GM23338 (cell line): Measurements from ENCODE around the gene CPNE4. TPM values are rescaled to one million over a fixed set of nuclear protein-coding genes. Genes with fewer than 3 reads are reported as not detected.
A peak's percentile ranks its signal among the peaks of the same experiment; 100 is the strongest.

ENCODE experiments used
- ATAC-seq: fragments of 200-7000 bp; cut with Tn5 transposase; 3 replicates; pipeline ENCODE4 v1.9.1; 2020
- DNase-seq: peaks from one replicate; pipeline ENCODE4 v3.0.0-alpha.2; 2015; ENCODE audit warnings: low spot score
- H2AFZ ChIP-seq: fragments of 200-600 bp; sonication (generic); 2 replicates; pipeline ENCODE4 v1.8.0; 2016; ENCODE audit warnings: antibody characterized with exemption, mild to moderate bottlenecking, moderate library complexity
- H3F3A ChIP-seq: fragments of 200-600 bp; sonication (generic); replicated peaks from 2 replicates; pipeline ENCODE4 v1.8.0; 2017; ENCODE audit warnings: antibody characterized with exemption, mixed run types, low read depth
- H3K27ac ChIP-seq: fragments of 200-600 bp; sonication (generic); 2 replicates; pipeline ENCODE4 v1.6.1; 2016; ENCODE audit warnings: low read depth
- H3K27me3 ChIP-seq: fragments of 200-600 bp; sonication (generic); 2 replicates; pipeline ENCODE4 v1.8.0; 2016; ENCODE audit warnings: mild to moderate bottlenecking, mixed run types, moderate library complexity; ENCODE audit not compliant: insufficient read depth
- H3K36me3 ChIP-seq: fragments of 200-600 bp; sonication (generic); 2 replicates; pipeline ENCODE4 v1.8.0; 2016; ENCODE audit warnings: mild to moderate bottlenecking; ENCODE audit not compliant: insufficient read depth
- H3K4me1 ChIP-seq: fragments of 200-600 bp; sonication (generic); 2 replicates; pipeline ENCODE4 v1.8.0; 2016; ENCODE audit warnings: mild to moderate bottlenecking, moderate library complexity; ENCODE audit not compliant: insufficient read depth
- H3K4me2 ChIP-seq: fragments of 200-600 bp; sonication (generic); 2 replicates; pipeline ENCODE4 v1.7.1; 2017; ENCODE audit warnings: mixed run types
- H3K4me3 ChIP-seq: fragments of 200-600 bp; sonication (generic); 2 replicates; pipeline ENCODE4 v1.6.1; 2016; ENCODE audit warnings: mixed run types
- H3K79me2 ChIP-seq: fragments of 200-600 bp; sonication (generic); replicated peaks from 2 replicates; pipeline ENCODE4 v1.8.0; 2017; ENCODE audit warnings: mild to moderate bottlenecking; ENCODE audit not compliant: insufficient read depth
- H3K9me2 ChIP-seq: fragments of 200-600 bp; sonication (generic); 2 replicates; pipeline ENCODE4 v1.8.0; 2017; ENCODE audit not compliant: insufficient read depth
- H4K20me1 ChIP-seq: fragments of 200-600 bp; sonication (generic); replicated peaks from 2 replicates; pipeline ENCODE4 v1.8.0; 2017; ENCODE audit warnings: mild to moderate bottlenecking; ENCODE audit not compliant: insufficient read depth
- H3K27ac Mint-ChIP-seq: 2 replicates; pipeline ENCODE4 v1.8.0; 2020; ENCODE audit warnings: inconsistent platforms, mild to moderate bottlenecking, moderate library complexity, mixed read lengths
- H3K27me3 Mint-ChIP-seq: 3 replicates; pipeline ENCODE4 v1.8.0; 2022; ENCODE audit warnings: low read depth, mild to moderate bottlenecking, moderate library complexity, mixed read lengths, inconsistent platforms; ENCODE audit not compliant: insufficient read depth, poor library complexity
- H3K36me3 Mint-ChIP-seq: 3 replicates; pipeline ENCODE4 v1.8.0; 2021; ENCODE audit warnings: low read depth, mild to moderate bottlenecking, inconsistent platforms, moderate library complexity, mixed read lengths
- H3K4me1 Mint-ChIP-seq: 3 replicates; pipeline ENCODE4 v1.8.0; 2020; ENCODE audit warnings: mild to moderate bottlenecking, inconsistent platforms, mixed read lengths
- H3K4me3 Mint-ChIP-seq: 3 replicates; pipeline ENCODE4 v1.8.0; 2021; ENCODE audit warnings: moderate library complexity, mild to moderate bottlenecking, inconsistent platforms, mixed read lengths
- H3K9me3 Mint-ChIP-seq: 3 replicates; pipeline ENCODE4 v1.8.0; 2020; ENCODE audit warnings: moderate library complexity, mild to moderate bottlenecking, inconsistent platforms, mixed read lengths
- CREB1 ChIP-seq: fragments of 250-450 bp; sonication (Bioruptor Pico); IDR thresholded peaks from 2 replicates; pipeline ENCODE4 v1.5.0; 2020; ENCODE audit warnings: low read depth, mild to moderate bottlenecking, moderate library complexity
- ETS1 ChIP-seq: IDR thresholded peaks from 2 replicates; pipeline ENCODE4 v1.6.1; 2016; ENCODE audit warnings: antibody characterized with exemption
- EZH2 ChIP-seq: fragments of 200-600 bp; sonication (generic); IDR thresholded peaks from one replicate; pipeline ENCODE4 v1.8.0; 2017; ENCODE audit warnings: antibody characterized with exemption, mild to moderate bottlenecking, low read depth; ENCODE audit not compliant: unreplicated experiment
- JUNB ChIP-seq: IDR thresholded peaks from one replicate; pipeline ENCODE4 v1.6.1; 2016; ENCODE audit warnings: antibody characterized with exemption; ENCODE audit not compliant: unreplicated experiment
- NANOG ChIP-seq: IDR thresholded peaks from 2 replicates; pipeline ENCODE4 v1.6.1; 2016; ENCODE audit warnings: antibody characterized with exemption, borderline replicate concordance
- POLR2AphosphoS5 ChIP-seq: IDR thresholded peaks from 2 replicates; pipeline ENCODE4 v1.6.1; 2016; ENCODE audit warnings: antibody characterized with exemption, low read depth
- REST ChIP-seq: IDR thresholded peaks from one replicate; pipeline ENCODE4 v1.6.1; 2018; ENCODE audit warnings: antibody characterized with exemption; ENCODE audit not compliant: unreplicated experiment
- ZNF331 ChIP-seq: fragments of 250-450 bp; sonication (Bioruptor Pico); IDR thresholded peaks from 2 replicates; pipeline ENCODE4 v1.5.0; 2020; ENCODE audit warnings: low read depth, mild to moderate bottlenecking, moderate library complexity
- ZNF462 ChIP-seq: fragments of 250-450 bp; sonication (Bioruptor Pico); IDR thresholded peaks from 2 replicates; pipeline ENCODE4 v1.5.0; 2020; ENCODE audit warnings: mild to moderate bottlenecking, moderate library complexity
- polyA plus RNA-seq: library from polyadenylated mRNA; unstranded; fragments of >200 nt; fragmentation: Nextera tagmentation; extraction: Ambion mirVana; gene quantifications from 2 replicates; pipeline ENCODE4 v1.2.1, GENCODE V29; 2016
- total RNA-seq: library from RNA; depleted of rRNA; stranded (reverse); fragments of >200 nt; shearing (Covaris generic); gene quantifications from 2 replicates; pipeline ENCODE4 v1.2.3, GENCODE V29; 2014

CPNE4 gene
- total and polyA plus RNA-seq, 2 experiments from 2014 or later, result 2.0 to 6.5 TPM

DNA sequence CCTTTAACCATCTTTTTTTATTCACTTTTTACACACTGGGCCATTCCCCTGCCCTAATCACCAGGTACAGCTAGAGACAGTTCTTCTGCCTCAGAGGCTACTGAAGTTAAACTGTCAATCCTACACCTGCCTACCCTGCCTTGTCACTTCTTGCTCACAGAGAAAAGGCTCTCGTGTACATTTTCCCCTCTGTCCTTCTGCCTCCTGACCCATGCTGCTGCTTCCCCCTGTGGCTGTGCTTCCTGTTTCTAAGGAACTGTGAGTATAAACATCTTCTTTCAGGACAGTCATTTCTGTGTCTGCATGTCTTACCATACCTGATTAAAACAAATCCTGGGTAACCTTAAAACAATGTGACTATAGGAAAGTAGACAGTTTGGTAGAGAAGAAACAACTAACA lies 295.6 kb downstream of the CPNE4 start:
- no peak overlapping the region for H3K4me3 ChIP-seq
- DNase-seq, result no peak
- H3K27ac ChIP-seq, result no peak overlapping the region
- ATAC-seq, result no peak
- Mint-ChIP-seq H3K4me1 (peaks cover 4% of the 10 kb centered on the region), H3K36me3 (no peaks in the 10 kb centered on the region), H3K9me3 (no peaks in the 10 kb centered on the region), H3K27ac (no peak overlapping the region), H3K4me3 (no peak overlapping the region), H3K27me3 (peaks cover 2% of the 10 kb centered on the region)
- no peaks in the 10 kb centered on the region for H3K79me2 ChIP-seq
- H3F3A ChIP-seq, result no peaks in the 10 kb centered on the region
- H3K9me2 ChIP-seq, result no peaks in the 10 kb centered on the region
- H3K4me2 ChIP-seq, result no peak overlapping the region
- H3K27me3 ChIP-seq, result no peaks in the 10 kb centered on the region
- H2AFZ ChIP-seq, result 0 out of 2 replicates have a peak overlapping the region, but pooled peaks have one; percentile 28
- H3K4me1 ChIP-seq, result no peaks in the 10 kb centered on the region
- H4K20me1 ChIP-seq, result no peaks in the 10 kb centered on the region
- no peaks in the 10 kb centered on the region for H3K36me3 ChIP-seq
- TF ChIP-seq ETS1, result no peak
- no peak for TF ChIP-seq CREB1 (CRISPR knock-in tag)
- no peak for TF ChIP-seq EZH2
- no peak for TF ChIP-seq ZNF462 (CRISPR knock-in tag)
- no peak for TF ChIP-seq REST
- no peak for TF ChIP-seq NANOG
- no peak for TF ChIP-seq JUNB
- no peak for TF ChIP-seq POLR2AphosphoS5
- TF ChIP-seq ZNF331 (CRISPR knock-in tag), result no peak
